Body of pancreas (tissue), 4 donors: ENCODE data around the gene RAB5A.

ENCODE experiments used
- POLR2A ChIP-seq, 3 donors: fragments of 450-650 bp; IDR thresholded peaks; one replicate each; pipeline ENCODE4 v1.6.1; 2016; ENCODE audit warnings: antibody characterized with exemption in 3 of 3, mild to moderate bottlenecking in 2 of 3
- TF ChIP-seq, protein P1 (sequence below), 7 experiments: fragments of 450-650 bp in 4 of 7; fragments of 200-600 bp in 3 of 7; sonication (generic) in 3 of 7; IDR thresholded peaks; one replicate each; pipeline ENCODE4 v1.5.1; 2016 to 2019; ENCODE audit warnings: antibody characterized with exemption in 7 of 7

DNA sequence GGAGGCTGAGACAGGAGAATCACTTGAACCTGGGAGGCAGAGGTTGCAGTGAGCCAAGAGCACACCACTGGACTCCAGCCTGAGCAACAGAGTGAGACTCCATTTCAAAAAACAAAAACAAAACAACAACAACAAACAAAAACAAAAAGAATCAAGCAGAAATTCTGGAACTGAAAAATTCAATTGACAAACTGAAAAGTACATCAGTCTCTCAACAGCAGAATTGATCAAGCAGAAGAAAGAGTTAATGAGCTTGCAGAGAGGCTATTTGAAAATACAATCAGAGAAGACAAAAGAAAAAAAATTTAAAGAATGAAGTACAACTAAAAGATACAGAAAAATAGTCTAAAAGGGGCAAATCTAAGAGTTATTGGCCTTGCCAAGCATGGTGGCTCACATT lies 35.4 kb upstream of the RAB5A start:
- TF ChIP-seq, protein P1, sequence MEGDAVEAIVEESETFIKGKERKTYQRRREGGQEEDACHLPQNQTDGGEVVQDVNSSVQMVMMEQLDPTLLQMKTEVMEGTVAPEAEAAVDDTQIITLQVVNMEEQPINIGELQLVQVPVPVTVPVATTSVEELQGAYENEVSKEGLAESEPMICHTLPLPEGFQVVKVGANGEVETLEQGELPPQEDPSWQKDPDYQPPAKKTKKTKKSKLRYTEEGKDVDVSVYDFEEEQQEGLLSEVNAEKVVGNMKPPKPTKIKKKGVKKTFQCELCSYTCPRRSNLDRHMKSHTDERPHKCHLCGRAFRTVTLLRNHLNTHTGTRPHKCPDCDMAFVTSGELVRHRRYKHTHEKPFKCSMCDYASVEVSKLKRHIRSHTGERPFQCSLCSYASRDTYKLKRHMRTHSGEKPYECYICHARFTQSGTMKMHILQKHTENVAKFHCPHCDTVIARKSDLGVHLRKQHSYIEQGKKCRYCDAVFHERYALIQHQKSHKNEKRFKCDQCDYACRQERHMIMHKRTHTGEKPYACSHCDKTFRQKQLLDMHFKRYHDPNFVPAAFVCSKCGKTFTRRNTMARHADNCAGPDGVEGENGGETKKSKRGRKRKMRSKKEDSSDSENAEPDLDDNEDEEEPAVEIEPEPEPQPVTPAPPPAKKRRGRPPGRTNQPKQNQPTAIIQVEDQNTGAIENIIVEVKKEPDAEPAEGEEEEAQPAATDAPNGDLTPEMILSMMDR (IDR thresholded peaks at IDR 0.05) = no peak
- TF ChIP-seq POLR2A (IDR thresholded peaks at IDR 0.05) = no peak
